Brain microvascular endothelial cell (primary cell): Measurements from ENCODE around the gene ZNF99.
"Not testable (repeated sequence)": the region's sequence is repeated elsewhere in the genome, so short reads cannot be mapped to it uniquely, and the experiment has no call there.

Experiments
- DNase-seq: peaks from one replicate; pipeline ENCODE4 v3.0.0-alpha.2; 2020
- H3K27ac ChIP-seq: fragments of 250-450 bp; sonication (Bioruptor Pico); 2 replicates; pipeline ENCODE4 v1.5.1; 2020; ENCODE audit warnings: mild to moderate bottlenecking, moderate library complexity
- H3K27me3 ChIP-seq: fragments of 250-450 bp; sonication (Bioruptor Pico); replicated peaks from 2 replicates; pipeline ENCODE4 v1.5.1; 2020; ENCODE audit warnings: mild to moderate bottlenecking
- H3K36me3 ChIP-seq: fragments of 250-450 bp; sonication (Bioruptor Pico); replicated peaks from 2 replicates; pipeline ENCODE4 v1.5.1; 2020; ENCODE audit warnings: mild to moderate bottlenecking
- H3K4me3 ChIP-seq: 2 replicates; pipeline ENCODE4 v1.5.1; 2011; ENCODE audit warnings: low read depth, mild to moderate bottlenecking, control low read depth, low read length, moderate library complexity
- CTCF ChIP-seq: IDR thresholded peaks from 2 replicates; pipeline ENCODE4 v1.5.1; 2011; ENCODE audit warnings: low read depth, mild to moderate bottlenecking, moderate library complexity, low read length, control low read depth, inconsistent platforms; ENCODE audit errors: missing control alignments
- in situ Hi-C: cut with HindIII; loops from 2 replicates; pipeline ENCODE4 v1.10.0; 2017; ENCODE audit warnings: low sequenced_read_pairs, low pct_ligation_motif_present

ZNF99 gene

GRCh38 chr19:22708983-22709382 lies 75.0 kb downstream of the ZNF99 start:
- H3K27ac ChIP-seq: no peak overlapping the region
- DNase-seq: no peak
- H3K4me3 ChIP-seq: no peak overlapping the region
- H3K36me3 ChIP-seq: no peaks in the 10 kb centered on the region
- TF ChIP-seq CTCF: no peak
- in situ Hi-C loops: no loop called here
- no peaks in the 10 kb centered on the region for H3K27me3 ChIP-seq

GRCh38 chr19:22703096-22703495 lies 80.9 kb downstream of the ZNF99 start:
- H3K4me3 ChIP-seq, in situ Hi-C loops, H3K36me3 ChIP-seq, H3K27ac ChIP-seq, DNase-seq, H3K27me3 ChIP-seq: not testable (repeated sequence)

GRCh38 chr19:22702661-22703060 lies 81.3 kb downstream of the ZNF99 start:
- in situ Hi-C loops, H3K27me3 ChIP-seq, H3K4me3 ChIP-seq, DNase-seq, H3K36me3 ChIP-seq, H3K27ac ChIP-seq: not testable (repeated sequence)
